Coronary artery (tissue), 2 donors: ENCODE data around the gene TACC2.

Experiments used
- DNase-seq: peaks from one replicate; pipeline ENCODE4 v3.0.0-alpha.2; 2017; ENCODE audit warnings: low spot score
- H3K27ac ChIP-seq, 2 donors: fragments of 200-600 bp; sonication (generic); one replicate each; pipeline ENCODE4 v1.5.1; 2016 to 2019
- H3K4me3 ChIP-seq: fragments of 200-600 bp; sonication (generic); 2 replicates; pipeline ENCODE4 v1.5.1; 2016; ENCODE audit warnings: mild to moderate bottlenecking, moderate library complexity
- CTCF ChIP-seq: fragments of 200-600 bp; sonication (generic); IDR thresholded peaks from one replicate; pipeline ENCODE4 v1.5.1; 2019; ENCODE audit warnings: antibody characterized with exemption

The TACC2 gene

GRCh38 chr10:122124342-122124741, 135.4 kb downstream of the TACC2 start:
- TF ChIP-seq CTCF: no peak
- DNase-seq: no peak
- no peak overlapping the region for H3K4me3 ChIP-seq
- no peak overlapping the region for H3K27ac ChIP-seq

- Histone ChIP-seq H3K27ac (no peak overlapping the region), H3K4me3 (no peak overlapping the region)
- no peak for DNase-seq
- TF ChIP-seq CTCF: no peak
Observed at GRCh38 chr10:122124808-122125207, 135.8 kb downstream of the TACC2 start.

GRCh38 chr10:122126763-122127659, 138.0 kb downstream of the TACC2 start:
- peak overlapping the region; percentile 69 to 93 for H3K27ac ChIP-seq
- H3K4me3 ChIP-seq: peak overlapping the region; percentile 66
- no peak for TF ChIP-seq CTCF
- DNase-seq: no peak

- DNase-seq: no peak
- TF ChIP-seq CTCF: no peak
- Histone ChIP-seq H3K4me3 (peak overlapping the region; percentile 66), H3K27ac (peak overlapping the region; percentile 69 to 93)
Observed at GRCh38 chr10:122127943-122128342, 139.0 kb downstream of the TACC2 start.

GRCh38 chr10:122128357-122128756, 139.4 kb downstream of the TACC2 start:
- peak overlapping the region; percentile 66 for H3K4me3 ChIP-seq
- no peak for TF ChIP-seq CTCF
- no peak for DNase-seq
- peak overlapping the region; percentile 69 to 93 for H3K27ac ChIP-seq

- no peak for TF ChIP-seq CTCF
- no peak overlapping the region for H3K4me3 ChIP-seq
- no peak for DNase-seq
- peak overlapping the region in 1 of 2 donors; percentile 42 for H3K27ac ChIP-seq
Observed at GRCh38 chr10:122130474-122131110, 141.6 kb downstream of the TACC2 start.

GRCh38 chr10:122132331-122132755, 143.4 kb downstream of the TACC2 start:
- Histone ChIP-seq H3K27ac (no peak overlapping the region), H3K4me3 (no peak overlapping the region)
- TF ChIP-seq CTCF: no peak
- no peak for DNase-seq
